HUES48 (cell line): Measurements from ENCODE around the gene TEKT5.
"Not testable (repeated sequence)": the region's sequence is repeated elsewhere in the genome, so short reads cannot be mapped to it uniquely, and the experiment has no call there.

Source experiments
- H3K27ac ChIP-seq: one replicate; pipeline ENCODE4 v1.7.0; 2013; ENCODE audit warnings: low read depth, low read length, inconsistent platforms
- H3K27me3 ChIP-seq: 2 replicates; pipeline ENCODE4 v1.6.1; 2013; ENCODE audit warnings: mild to moderate bottlenecking, low read length; ENCODE audit not compliant: control insufficient read depth, insufficient read depth
- H3K36me3 ChIP-seq: 2 replicates; pipeline ENCODE4 v1.6.1; 2013; ENCODE audit warnings: low read length; ENCODE audit not compliant: control insufficient read depth, insufficient read depth
- H3K4me1 ChIP-seq: 2 replicates; pipeline ENCODE4 v1.6.1; 2013; ENCODE audit warnings: mild to moderate bottlenecking, low read length; ENCODE audit not compliant: control insufficient read depth, insufficient read depth
- H3K4me3 ChIP-seq: 2 replicates; pipeline ENCODE4 v1.5.1; 2013; ENCODE audit warnings: mild to moderate bottlenecking, low read depth, low read length
- H3K9ac ChIP-seq: 2 replicates; pipeline ENCODE4 v1.6.1; 2013; ENCODE audit warnings: mild to moderate bottlenecking, low read depth, low read length, moderate library complexity
- H3K9me3 ChIP-seq: 2 replicates; pipeline ENCODE4 v1.6.1; 2013; ENCODE audit warnings: low read length; ENCODE audit not compliant: control insufficient read depth, insufficient read depth

Gene TEKT5

GRCh38 chr16:10658943-10659342 is 35.8 kb downstream of the TEKT5 start:
- Histone ChIP-seq H3K9me3 (no peaks in the 10 kb centered on the region; the same call in 1 of the 2 replicates), H3K4me1 (peaks cover 12% of the 10 kb centered on the region; the same call in 1 of the 2 replicates), H3K36me3 (no peaks in the 10 kb centered on the region), H3K4me3 (no peak overlapping the region), H3K9ac (no peak overlapping the region), H3K27ac (no peak overlapping the region), H3K27me3 (no peaks in the 10 kb centered on the region)

- Histone ChIP-seq H3K9ac (no peak overlapping the region), H3K27ac (no peak overlapping the region), H3K4me3 (no peak overlapping the region), H3K4me1 (peaks cover 12% of the 10 kb centered on the region), H3K9me3 (no peaks in the 10 kb centered on the region; the same call in 1 of the 2 replicates), H3K27me3 (no peaks in the 10 kb centered on the region), H3K36me3 (no peaks in the 10 kb centered on the region)
Measured at GRCh38 chr16:10657925-10658324, 36.8 kb downstream of the TEKT5 start.

- Histone ChIP-seq H3K4me3 (no peak overlapping the region), H3K4me1 (peaks cover 9% of the 10 kb centered on the region), H3K27ac (no peak overlapping the region), H3K9ac (no peak overlapping the region), H3K36me3 (no peaks in the 10 kb centered on the region), H3K27me3 (no peaks in the 10 kb centered on the region), H3K9me3 (no peaks in the 10 kb centered on the region)
Measured at GRCh38 chr16:10656618-10657017, 38.1 kb downstream of the TEKT5 start.

- H3K4me1 ChIP-seq = peaks cover 3% of the 10 kb centered on the region; the same call in 1 of the 2 replicates
- no peak overlapping the region for H3K9ac ChIP-seq
- no peaks in the 10 kb centered on the region for H3K27me3 ChIP-seq
- H3K4me3 ChIP-seq = no peak overlapping the region
- H3K27ac ChIP-seq = no peak overlapping the region
- H3K36me3 ChIP-seq = no peaks in the 10 kb centered on the region
- H3K9me3 ChIP-seq = no peaks in the 10 kb centered on the region
Measured at GRCh38 chr16:10655415-10655977, 39.2 kb downstream of the TEKT5 start.

GRCh38 chr16:10654592-10655414 is 39.9 kb downstream of the TEKT5 start:
- peaks cover 3% of the 10 kb centered on the region; the same call in 1 of the 2 replicates for H3K4me1 ChIP-seq
- no peaks in the 10 kb centered on the region for H3K9me3 ChIP-seq
- no peak overlapping the region for H3K4me3 ChIP-seq
- H3K9ac ChIP-seq = no peak overlapping the region
- no peaks in the 10 kb centered on the region for H3K36me3 ChIP-seq
- no peaks in the 10 kb centered on the region for H3K27me3 ChIP-seq
- no peak overlapping the region for H3K27ac ChIP-seq

GRCh38 chr16:10652730-10653590 is 41.8 kb downstream of the TEKT5 start:
- H3K27me3 ChIP-seq = no peaks in the 10 kb centered on the region
- no peak overlapping the region for H3K27ac ChIP-seq
- peaks cover 3% of the 10 kb centered on the region; the same call in 1 of the 2 replicates for H3K4me1 ChIP-seq
- no peak overlapping the region for H3K9ac ChIP-seq
- no peaks in the 10 kb centered on the region for H3K9me3 ChIP-seq
- no peak overlapping the region for H3K4me3 ChIP-seq
- H3K36me3 ChIP-seq = no peaks in the 10 kb centered on the region

- not testable (repeated sequence) for H3K27me3 ChIP-seq, H3K9ac ChIP-seq, H3K9me3 ChIP-seq, H3K4me3 ChIP-seq, H3K36me3 ChIP-seq, H3K27ac ChIP-seq, H3K4me1 ChIP-seq
Measured at GRCh38 chr16:10649098-10649497, 45.6 kb downstream of the TEKT5 start.

GRCh38 chr16:10647721-10648296 is 46.9 kb downstream of the TEKT5 start:
- Histone ChIP-seq H3K4me3 (no peak overlapping the region), H3K9ac (no peak overlapping the region), H3K36me3 (no peaks in the 10 kb centered on the region), H3K9me3 (no peaks in the 10 kb centered on the region), H3K27ac (no peak overlapping the region), H3K27me3 (no peaks in the 10 kb centered on the region), H3K4me1 (peaks cover 5% of the 10 kb centered on the region)

GRCh38 chr16:10647264-10647720 is 47.4 kb downstream of the TEKT5 start:
- Histone ChIP-seq H3K9ac (no peak overlapping the region), H3K9me3 (no peaks in the 10 kb centered on the region), H3K27me3 (no peaks in the 10 kb centered on the region), H3K4me1 (peaks cover 10% of the 10 kb centered on the region), H3K4me3 (no peak overlapping the region), H3K36me3 (no peaks in the 10 kb centered on the region), H3K27ac (no peak overlapping the region)

GRCh38 chr16:10646581-10647263 is 48.0 kb downstream of the TEKT5 start:
- Histone ChIP-seq H3K9ac (no peak overlapping the region), H3K4me3 (no peak overlapping the region), H3K36me3 (no peaks in the 10 kb centered on the region), H3K4me1 (peaks cover 15% of the 10 kb centered on the region), H3K9me3 (no peaks in the 10 kb centered on the region), H3K27me3 (no peaks in the 10 kb centered on the region), H3K27ac (no peak overlapping the region)
